ENCODE measurements around the gene PARD3B. TPM values are rescaled to one million over a fixed set of nuclear protein-coding genes. Genes with fewer than 3 reads are reported as not detected.

The PARD3B gene
- total and polyA plus RNA-seq, 10 of the 15 experiments (the other 5 are each of a cell fraction or from before 2014, with no cell fraction given), result 0.01 to 0.54 (median 0.07) TPM; not detected in 7

- TF ChIP-seq BHLHE40 (IDR thresholded peaks at IDR 0.05; ENCODE audit: borderline replicate concordance in 1 of 2, low read depth in 2 of 2, low read length in 1 of 2), result peak; percentile 87 to 89
- peak; percentile 99 for TF ChIP-seq RCOR1 (conservative IDR thresholded peaks at IDR 0.05; ENCODE audit: low read depth, low read length)
- peak; percentile 88 for TF ChIP-seq NR2F1 (conservative IDR thresholded peaks at IDR 0.05)
- no peak for TF ChIP-seq HDAC6 (IDR thresholded peaks at IDR 0.05; ENCODE audit: unreplicated experiment)
- TF ChIP-seq MXI1 (IDR thresholded peaks at IDR 0.05; ENCODE audit: low read depth, low read length), result peak; percentile 71
- TF ChIP-seq NFIC (IDR thresholded peaks at IDR 0.05; ENCODE audit: low read depth, low read length), result peak; percentile 83
- TF ChIP-seq CBFB (IDR thresholded peaks at IDR 0.05; ENCODE audit: low read depth), result peak; percentile 96
- peak; percentile 50; the same call in 1 of the 2 replicates for TF ChIP-seq IKZF1 (conservative IDR thresholded peaks at IDR 0.05)
- no peak for TF ChIP-seq MYC (IDR thresholded peaks at IDR 0.05; ENCODE audit: insufficient read depth, insufficient read length, insufficient replicate concordance, low read length, severe bottlenecking)
- TF ChIP-seq IRF5 (IDR thresholded peaks at IDR 0.05; ENCODE audit: borderline replicate concordance), result peak; percentile 50; the same call in 1 of the 2 replicates
- TF ChIP-seq JUND (IDR thresholded peaks at IDR 0.05; ENCODE audit: low read depth, low read length), result no peak
- peak; percentile 29; the same call in 1 of the 2 replicates for TF ChIP-seq BACH1 (IDR thresholded peaks at IDR 0.05; ENCODE audit: borderline replicate concordance)
- TF ChIP-seq ZNF217 (IDR thresholded peaks at IDR 0.05), result peak; percentile 73; the same call in 1 of the 2 replicates
- TF ChIP-seq BCL3 (IDR thresholded peaks at IDR 0.05; ENCODE audit: borderline replicate concordance, insufficient read depth, low read depth, low read length, poor library complexity, severe bottlenecking), result peak; percentile 35
- peak; percentile 89 for TF ChIP-seq IRF4 (IDR thresholded peaks at IDR 0.05; ENCODE audit: low read depth, low read length)
- peak; percentile 74; the same call in 1 of the 2 replicates for TF ChIP-seq ZBED1 (IDR thresholded peaks at IDR 0.05; ENCODE audit: borderline replicate concordance)
Observed at GRCh38 chr2:205646680-205647079, 1101.4 kb downstream of the PARD3B start (continued).
